Cardiac septum (tissue), 1 donor: Measurements from ENCODE around the gene EVI5. TPM values are rescaled to one million over a fixed set of nuclear protein-coding genes. Genes with fewer than 3 reads are reported as not detected.
"Not testable (repeated sequence)": the region's sequence is repeated elsewhere in the genome, so short reads cannot be mapped to it uniquely, and the experiment has no call there.

Experiments used
- DNase-seq: peaks from one replicate; pipeline ENCODE4 v3.0.0-alpha.2; 2020; ENCODE audit warnings: low spot score
- intact Hi-C: fragments of 100-400 bp; cut with DNase I; formaldehyde crosslinking; loops from one replicate; pipeline ENCODE4 v1.14.0; 2022
- total RNA-seq: library from RNA; stranded (reverse); fragmentation: NEBNext Ultra II Directional; extraction: Animal tissue kit (Norgen Biotek cat#: 25700); gene quantifications from one replicate; pipeline ENCODE4 v1.2.1, GENCODE V29; 2021
- donor health status: DM: no; HTN: no; CAD: no.

Gene EVI5
- total RNA-seq, 1 donor from 2014 or later, result 30.7 TPM

DNA sequence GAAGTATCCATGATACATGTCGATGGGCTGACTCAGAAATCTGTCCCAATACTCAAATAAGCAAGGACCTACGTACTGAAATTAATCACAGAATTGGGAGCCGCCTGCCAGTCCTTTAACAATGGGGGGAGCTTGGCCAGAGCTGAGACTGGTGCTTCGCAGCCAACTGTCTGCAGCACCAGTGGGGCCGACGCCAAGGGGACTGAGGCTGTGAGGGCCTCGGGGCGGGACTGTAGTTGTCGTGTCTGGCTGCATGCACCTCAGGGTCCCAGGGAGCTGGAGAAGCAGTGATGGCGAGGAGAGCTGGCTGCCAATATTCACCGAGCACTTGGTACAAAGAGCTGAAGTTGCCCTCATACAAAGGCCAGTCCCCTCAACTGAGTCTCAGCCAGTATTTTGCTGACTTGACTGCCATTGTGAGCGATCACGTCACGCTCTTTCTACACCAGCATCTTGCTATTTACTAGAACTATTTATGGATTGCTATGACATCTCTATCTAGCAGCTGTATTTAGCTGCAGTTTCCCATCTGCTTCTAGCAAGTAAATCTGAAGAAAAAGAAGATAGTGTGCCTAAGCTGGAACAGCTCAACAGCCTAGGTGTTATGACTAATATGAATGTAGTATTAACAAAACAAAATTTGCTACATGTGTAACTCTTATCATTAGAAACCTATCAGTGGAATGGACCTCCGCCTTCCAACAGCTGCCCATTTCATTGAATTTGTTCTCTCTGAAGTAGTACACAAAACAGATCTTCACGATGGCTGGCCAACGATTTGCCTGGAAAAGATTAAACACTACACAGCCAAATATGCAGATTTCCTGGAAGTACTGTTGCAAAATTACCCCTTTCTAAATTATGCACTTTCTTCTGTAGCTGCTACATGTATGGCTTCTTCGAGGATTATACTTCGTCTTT, 29.1 kb downstream of the EVI5 start:
- intact Hi-C loops, result loop anchor here (5.0 kb wide), 1 partner anchor 76 kb away; the partner anchor contains the start of gene RPL5
- peak; percentile 85 for DNase-seq

DNA sequence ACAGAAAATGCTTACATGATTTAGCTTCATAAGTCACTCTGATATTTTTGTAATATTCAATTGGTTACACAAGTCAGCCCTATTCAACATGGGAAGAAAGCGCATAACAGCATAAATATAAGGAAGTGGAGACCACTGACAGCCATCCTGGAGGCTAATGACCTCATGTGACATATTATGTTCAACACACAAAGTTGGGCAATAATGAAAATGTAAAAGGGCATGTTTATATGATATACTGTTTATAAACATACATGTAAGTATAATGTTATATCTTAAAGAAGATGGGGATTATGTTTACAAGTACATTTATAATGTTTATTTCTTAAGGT, 30.2 kb downstream of the EVI5 start:
- intact Hi-C loops, result loop anchor here (5.0 kb wide), 1 partner anchor 78 kb away; the partner anchor contains the start of gene RPL5
- no peak for DNase-seq

DNA sequence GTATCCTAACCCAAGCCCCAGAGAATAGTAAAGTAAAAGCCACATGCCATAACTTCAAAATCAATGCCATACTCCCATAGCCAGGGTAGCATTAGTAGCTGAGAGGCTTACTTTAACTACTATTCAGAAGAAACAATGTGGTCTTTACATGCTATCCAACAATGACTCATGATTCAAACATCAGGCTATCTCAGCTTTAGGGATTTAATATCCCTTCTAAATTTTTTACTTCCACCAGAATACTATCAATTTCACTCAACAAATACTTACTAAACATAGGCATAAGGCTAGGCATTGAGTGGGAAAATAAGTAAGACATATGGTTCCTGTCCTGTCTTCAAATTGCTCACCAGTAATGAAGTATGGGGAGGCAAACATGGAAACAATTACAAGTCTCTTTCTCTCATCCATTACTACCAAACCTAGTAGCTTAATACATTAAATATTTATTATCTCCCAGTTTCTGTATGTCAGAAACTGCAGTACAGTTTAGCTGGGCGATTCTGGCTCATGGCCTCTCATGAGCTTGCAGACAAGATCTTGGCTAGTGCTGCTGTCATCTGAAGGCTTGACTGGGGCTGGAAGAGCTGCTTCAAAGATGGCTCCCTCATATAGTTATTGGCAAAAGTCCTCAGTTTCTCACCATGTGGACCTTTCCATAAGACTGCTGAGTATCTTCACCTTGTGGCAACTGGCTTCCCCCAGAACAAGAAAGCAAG, 30.7 kb downstream of the EVI5 start:
- DNase-seq, result no peak
- intact Hi-C loops, result no loop called here

DNA sequence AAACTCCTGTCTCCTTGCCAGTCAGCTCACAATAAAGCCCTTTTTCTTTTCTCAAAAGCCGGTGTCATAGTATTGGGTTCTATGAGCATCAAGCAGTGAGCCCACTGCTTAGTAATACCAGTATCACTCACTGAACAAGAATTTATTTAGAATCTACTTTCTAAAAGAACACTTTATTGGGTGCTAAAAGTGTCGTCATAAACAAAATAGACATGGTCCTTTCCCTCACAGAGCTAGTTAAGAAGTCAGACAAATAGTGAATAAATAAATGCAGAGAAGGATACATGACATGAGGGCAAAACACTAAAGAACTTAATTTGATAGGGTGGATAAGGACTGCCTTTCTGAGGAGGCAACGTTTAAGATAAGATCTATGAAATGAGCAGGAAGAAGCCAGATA, 32.2 kb downstream of the EVI5 start:
- intact Hi-C loops, result no loop called here

DNA sequence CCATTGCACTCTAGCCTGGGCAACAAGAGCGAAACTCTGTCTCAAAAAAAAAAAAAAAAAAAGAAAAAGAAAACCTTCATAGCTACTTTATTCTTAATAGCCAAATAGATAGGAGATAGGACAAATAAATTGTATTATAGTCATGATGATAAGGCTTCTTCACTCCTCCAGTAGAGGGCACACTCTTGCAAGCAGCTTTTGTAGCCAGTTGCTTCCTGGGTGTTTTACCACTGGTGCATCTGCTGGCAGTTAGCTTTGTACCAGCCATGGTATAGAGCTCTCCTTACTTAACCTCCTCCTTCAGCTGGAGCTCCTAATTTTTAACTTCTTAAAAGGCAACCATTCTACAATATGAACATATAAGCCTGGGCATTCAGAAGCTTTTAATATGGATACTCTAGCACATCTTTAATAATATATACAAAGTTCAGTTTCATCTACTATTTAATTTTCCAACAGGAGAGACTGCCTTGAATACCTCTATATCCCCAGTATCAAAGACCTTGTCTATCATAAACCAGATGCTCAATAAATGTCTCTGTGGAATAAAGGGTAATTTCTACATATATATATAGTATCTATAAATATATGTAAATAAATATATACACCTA, 35.8 kb downstream of the EVI5 start:
- intact Hi-C loops, result loop anchor here (5.0 kb wide), 1 partner anchor 68 kb away; no protein-coding TSS in a partner anchor
- no peak for DNase-seq

More for the DNA sequence above, 32.2 kb downstream of the EVI5 start:
- no peak for DNase-seq

DNA sequence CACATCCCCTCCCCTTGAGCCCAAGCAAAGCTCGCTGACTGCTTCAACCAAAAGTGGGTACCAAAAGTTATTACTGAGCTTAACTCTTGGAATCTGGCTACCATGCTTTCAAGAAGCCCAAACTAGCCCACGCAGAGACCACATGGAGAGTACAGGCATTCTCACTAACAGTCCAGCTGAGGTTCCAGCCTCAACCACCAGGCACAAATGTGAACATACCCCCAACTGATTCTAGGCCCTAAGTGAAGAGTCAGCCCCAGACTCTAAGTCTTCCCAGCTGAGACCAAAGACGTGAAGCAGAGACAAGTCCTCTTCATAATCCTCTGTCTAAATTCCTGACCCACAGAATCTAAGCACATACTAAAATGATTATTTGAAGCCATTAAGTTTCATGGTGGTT, 36.8 kb downstream of the EVI5 start:
- no peak for DNase-seq
- intact Hi-C loops, result loop anchor here (5.0 kb wide), 1 partner anchor 69 kb away; no protein-coding TSS in a partner anchor

DNA sequence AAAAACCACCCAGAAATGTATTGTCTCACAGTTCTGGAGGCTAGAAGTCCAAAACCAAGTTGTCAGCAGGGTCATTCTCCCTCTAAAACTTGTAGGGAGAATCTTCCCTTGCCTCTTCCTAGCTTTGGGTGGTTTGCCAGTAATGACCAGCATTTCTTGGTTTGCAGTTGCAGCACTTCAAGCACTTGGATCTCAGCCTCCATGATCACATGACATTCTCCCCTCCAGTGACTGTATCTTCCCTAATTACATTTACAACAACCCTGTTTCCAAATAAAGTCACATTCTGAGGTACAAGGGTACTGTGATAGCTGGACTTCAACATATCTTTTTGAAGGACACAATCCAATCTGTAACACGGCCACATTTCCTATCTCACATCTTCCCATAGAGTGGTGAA, 37.2 kb downstream of the EVI5 start:
- intact Hi-C loops, result loop anchor here (5.0 kb wide), 1 partner anchor 70 kb away; no protein-coding TSS in a partner anchor
- DNase-seq, result no peak

DNA sequence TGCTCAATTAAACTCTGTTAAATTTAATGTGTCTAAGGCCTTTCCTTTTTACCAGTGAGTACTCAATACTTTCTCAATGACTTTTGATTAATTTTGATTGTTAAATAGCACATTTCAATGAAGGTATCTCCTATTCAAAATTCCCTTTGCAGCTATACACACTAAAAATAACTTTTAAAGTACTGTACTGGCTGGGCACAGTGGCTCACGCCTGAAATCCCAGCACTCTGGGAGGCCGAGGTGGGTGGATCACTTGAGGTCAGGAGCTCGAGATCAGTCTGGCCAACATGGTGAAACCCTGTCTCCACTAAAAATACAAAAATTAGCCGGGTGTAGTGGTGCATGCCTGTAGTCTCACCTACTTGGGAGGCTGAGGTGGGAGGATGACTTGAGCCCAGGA, 38.7 kb downstream of the EVI5 start:
- intact Hi-C loops, result loop anchor here (5.0 kb wide), 1 partner anchor 71 kb away; no protein-coding TSS in a partner anchor
- not testable (repeated sequence) for DNase-seq

DNA sequence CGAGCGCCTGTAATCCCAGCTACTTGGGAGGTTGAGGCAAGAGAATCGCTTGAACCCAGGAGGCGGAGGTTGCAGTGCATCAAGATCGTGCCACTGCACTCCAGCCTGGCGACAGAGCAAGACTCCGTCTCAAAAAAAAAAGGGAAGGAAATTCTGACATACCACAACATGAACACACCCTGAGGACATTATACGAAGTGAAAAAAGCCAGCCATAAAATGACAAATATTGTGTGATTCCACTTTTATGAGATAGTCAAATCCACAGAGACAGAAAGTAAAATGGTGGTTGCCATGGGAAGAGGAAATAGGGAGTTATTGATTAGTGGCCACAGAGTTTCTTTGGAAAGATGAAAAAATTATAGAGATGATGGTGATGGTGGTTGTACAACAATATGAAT, 41.7 kb downstream of the EVI5 start:
- intact Hi-C loops, result no loop called here
- DNase-seq, result no peak

DNA sequence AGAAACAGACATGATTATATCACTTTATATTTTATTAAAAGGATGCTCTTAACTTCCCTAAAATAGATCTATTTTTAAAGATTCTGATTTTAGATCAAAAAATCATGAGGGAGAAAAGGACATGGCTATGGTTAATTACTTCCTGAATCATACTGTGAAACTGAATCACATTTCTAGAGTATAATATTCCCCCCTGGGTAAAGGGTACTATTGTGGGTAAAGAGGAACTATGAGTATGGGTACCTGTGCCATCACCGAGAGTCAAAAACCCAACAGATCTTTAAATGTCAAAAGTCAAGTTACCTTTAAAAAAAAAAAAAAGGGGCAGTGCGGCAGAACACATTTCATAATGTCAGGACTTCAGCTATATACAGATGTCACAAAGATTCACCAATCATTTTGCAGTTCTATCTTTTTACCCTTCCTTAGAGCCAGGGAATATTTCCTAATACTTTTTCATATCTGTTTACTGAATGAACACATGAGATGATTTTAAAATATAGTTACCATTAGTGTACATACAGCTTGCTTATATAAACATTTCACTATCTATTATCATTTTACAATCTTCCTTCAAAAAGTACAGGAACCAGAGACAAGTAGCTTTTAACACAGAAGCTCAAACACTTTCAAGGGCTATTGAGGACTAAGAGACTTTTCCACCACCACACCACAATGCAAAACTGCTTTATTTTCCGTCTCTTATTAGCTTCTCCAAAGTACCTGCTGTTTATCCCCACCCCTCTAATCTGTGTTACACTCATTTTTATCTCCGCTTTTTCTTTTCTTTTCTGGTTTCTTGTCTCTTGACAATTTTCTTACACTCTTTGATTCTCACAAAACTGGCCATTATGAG, 45.0 kb downstream of the EVI5 start:
- DNase-seq, result no peak
- intact Hi-C loops, result no loop called here

DNA sequence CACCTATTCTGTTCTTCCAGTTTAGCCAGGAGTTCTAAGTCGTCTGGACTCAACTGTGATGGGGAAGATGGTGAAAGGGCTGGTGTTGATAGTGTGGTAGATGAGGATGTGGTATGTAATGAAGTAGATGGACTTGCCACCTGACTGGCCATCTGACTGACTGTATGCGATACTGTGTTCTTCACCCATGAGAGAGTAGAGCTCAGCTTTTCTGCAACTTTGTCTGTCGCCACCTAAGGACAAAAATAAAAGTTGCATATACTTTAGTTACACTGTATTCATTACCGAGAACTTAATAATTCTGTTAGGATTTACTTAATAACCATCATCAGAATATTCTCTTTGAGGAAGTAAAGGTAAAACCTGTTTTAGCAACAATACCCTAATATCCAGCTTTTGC, 48.5 kb downstream of the EVI5 start:
- intact Hi-C loops, result no loop called here
- no peak for DNase-seq

DNA sequence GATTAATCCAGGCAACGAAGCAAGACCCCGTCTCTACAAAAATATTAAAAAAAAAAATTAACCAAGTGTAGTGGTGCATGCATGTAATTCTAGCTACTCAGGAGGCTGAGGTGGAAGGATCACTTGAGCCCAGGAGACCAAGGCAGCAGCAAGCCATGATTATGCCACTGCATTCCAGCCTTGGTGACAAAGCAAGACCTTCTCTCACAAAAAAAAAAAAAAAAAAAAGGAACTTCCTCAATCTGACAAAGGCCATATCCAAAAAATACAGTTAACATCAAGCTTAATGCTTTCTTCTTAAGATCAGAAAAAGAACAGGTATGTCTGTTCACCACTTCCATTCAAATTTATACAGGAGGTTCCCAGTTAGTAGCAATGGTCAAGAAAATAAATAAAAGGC, 54.4 kb downstream of the EVI5 start:
- no peak for DNase-seq
- intact Hi-C loops, result no loop called here

DNA sequence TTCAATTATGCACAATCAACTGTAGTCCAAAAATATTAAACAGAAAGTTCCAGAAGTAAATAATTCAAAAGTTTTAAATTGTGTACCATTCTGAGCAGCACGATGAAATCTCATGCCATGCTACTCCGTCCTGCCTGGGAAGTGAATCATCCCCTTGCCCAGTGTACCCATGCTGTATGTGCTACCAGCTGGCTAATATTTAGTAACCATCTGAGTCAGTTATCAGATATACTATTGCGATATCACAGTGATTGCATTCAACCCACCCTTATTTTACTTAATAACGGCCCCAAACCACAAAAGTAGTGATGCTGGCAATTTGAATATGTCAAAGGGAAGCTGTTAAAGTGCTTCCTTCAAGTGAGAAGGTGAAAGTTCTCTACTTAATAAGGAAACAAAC, 56.2 kb downstream of the EVI5 start:
- intact Hi-C loops, result no loop called here
- no peak for DNase-seq

DNA sequence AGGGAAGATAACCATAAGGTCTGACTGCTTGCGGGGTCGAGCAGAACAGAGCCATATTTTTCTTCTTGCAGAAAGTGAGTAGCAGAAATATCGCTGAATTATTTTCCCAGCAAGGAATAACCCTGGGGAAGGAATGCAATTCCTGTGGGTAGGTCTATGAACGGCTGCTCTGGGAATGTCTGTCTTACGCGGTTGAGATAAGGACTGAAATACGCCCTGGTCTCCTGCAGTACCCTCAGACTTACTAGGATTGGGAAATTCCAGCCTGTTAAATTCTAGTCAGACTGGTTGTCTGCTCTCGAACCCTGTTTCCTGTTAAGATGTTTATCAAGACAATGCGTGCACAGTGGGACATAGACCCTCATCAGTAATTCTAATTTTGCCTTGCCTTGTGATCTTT, 61.2 kb downstream of the EVI5 start:
- intact Hi-C loops, DNase-seq: not testable (repeated sequence)

DNA sequence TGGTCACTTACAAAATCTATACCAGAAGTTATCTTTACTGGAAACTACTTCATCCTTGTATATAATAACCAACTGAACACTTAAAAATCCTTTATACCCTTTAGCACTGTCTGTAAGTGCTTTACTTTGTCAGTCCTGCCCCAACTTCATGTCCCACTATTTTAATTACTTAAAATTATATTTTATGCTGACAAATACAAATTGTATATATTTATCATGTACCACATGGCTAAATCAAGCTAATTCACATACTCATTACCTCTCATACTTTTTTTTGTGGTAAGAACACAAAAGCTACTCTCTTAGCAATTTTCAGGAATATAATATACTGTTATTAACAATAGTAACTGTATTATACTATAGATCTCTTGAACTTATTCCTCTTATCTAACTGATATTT, 63.0 kb downstream of the EVI5 start:
- intact Hi-C loops, result no loop called here
- DNase-seq, result no peak

DNA sequence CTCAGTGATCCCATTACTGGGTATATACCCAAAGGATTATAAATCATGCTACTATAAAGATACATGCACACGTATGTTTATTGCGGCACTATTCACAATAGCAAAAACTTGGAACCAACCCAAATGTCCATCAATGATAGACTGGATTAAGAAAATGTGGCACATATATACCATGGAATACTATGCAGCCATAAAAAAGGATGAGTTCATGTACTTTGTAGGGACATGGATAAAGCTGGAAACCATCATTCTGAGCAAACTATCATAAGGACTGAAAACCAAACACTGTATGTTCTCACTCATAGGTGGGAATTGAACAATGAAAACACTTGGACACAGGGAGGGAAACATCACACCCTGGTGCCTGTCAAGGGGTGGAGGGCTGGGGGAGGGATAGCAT, 63.8 kb downstream of the EVI5 start:
- DNase-seq, intact Hi-C loops: not testable (repeated sequence)

DNA sequence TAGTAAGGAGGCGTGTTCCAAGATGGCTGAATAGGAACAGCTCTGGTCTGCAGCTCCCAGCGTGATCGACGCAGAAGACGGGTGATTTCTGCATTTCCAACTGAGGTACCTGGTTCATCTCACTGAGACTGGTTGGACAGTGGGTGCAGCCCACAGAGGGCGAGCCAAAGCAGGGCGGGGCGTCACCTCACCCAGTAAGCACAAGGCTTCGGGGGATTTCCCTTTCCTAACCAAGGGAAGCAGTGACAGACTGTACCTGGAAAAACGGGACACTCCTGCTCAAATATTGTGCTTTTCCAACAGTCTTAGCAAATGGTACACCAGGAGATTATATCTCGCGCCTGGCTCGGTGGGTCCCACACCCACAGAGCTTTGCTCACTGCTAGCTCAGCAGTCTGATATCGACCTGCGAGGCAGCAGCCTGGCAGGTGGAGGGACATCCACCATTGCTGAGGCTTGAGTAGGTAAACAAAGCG, 69.4 kb downstream of the EVI5 start:
- intact Hi-C loops, DNase-seq: not testable (repeated sequence)

DNA sequence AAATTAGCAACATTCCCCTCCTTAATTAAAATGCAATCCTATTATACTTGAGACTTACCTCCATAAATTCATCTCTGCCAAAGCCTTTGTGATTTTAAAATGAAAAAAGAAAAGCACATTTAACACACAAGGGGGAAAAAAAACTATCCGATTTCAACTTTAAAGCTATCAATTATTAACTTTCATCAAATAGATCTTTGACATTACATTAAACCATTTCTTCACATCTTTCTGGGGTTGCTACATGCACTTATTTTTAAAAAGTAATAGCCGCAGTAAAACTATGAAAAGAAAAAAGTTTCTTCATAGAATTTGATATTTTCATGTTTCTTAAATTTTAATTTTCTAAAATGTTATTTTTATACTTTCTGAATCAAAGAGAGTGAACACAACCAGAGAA, 71.0 kb downstream of the EVI5 start:
- intact Hi-C loops, result no loop called here

DNA sequence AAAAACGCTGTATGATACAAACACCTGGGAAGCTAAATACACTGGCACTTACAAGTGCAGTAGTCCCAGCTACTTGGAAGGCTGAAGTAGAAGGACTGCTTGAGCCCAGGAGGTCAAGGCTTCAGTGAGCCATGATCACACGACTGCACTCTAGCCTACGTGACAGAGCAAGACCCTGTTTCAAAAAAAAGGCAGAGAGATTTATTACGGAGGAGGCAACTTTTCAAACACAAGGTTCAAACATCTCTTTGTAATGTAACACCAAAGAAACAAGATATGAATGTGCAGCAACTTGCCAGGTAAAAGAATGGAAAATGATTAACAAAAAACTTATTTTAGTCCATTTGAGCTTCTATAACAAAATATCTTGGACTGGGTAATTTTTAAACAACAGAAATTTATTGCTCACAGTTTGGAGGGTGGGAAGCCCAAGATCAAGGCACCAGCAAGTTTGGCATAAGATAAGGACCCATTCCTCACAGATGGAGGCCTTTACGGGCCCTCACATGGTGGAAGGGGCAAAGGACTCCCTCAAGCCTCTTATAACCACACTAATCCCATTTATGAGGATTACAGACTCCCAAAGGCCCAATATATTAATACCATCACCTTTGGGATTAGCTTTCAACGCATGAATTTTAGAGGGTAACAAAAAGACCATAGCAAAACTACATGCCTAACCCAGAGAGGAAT, 73.3 kb downstream of the EVI5 start:
- DNase-seq, result no peak
- intact Hi-C loops, result no loop called here

More for the DNA sequence above, 71.0 kb downstream of the EVI5 start:
- no peak for DNase-seq
